HCT116 (cell line): ENCODE measurements around the gene GSAP.

Experiments used
- ELF1 ChIP-seq: IDR thresholded peaks from 2 replicates; pipeline ENCODE4 v1.6.1; 2012; ENCODE audit warnings: low read depth, borderline replicate concordance
- EZH2 ChIP-seq: fragments of 200-600 bp; sonication (generic); IDR thresholded peaks from 2 replicates; pipeline ENCODE4 v1.6.1; 2017; ENCODE audit warnings: antibody characterized with exemption, mixed run types
- EZH2phosphoT487 ChIP-seq: fragments of 200-600 bp; IDR thresholded peaks from 2 replicates; pipeline ENCODE4 v1.6.1; 2018; ENCODE audit warnings: antibody characterized with exemption, borderline replicate concordance
- POLR2A ChIP-seq: IDR thresholded peaks from 2 replicates; pipeline ENCODE4 v1.7.0; 2011; ENCODE audit warnings: borderline replicate concordance; ENCODE audit not compliant: insufficient read depth, insufficient read length; ENCODE audit errors: extremely low read depth
- TCF7L2 ChIP-seq: IDR thresholded peaks from 2 replicates; pipeline ENCODE4 v1.7.0; 2011; ENCODE audit warnings: borderline replicate concordance, inconsistent platforms; ENCODE audit not compliant: insufficient read depth, insufficient read length; ENCODE audit errors: extremely low read depth
- ZFX ChIP-seq: fragments of 450-650 bp; IDR thresholded peaks from 2 replicates; pipeline ENCODE4 v1.6.1; 2017
- TF ChIP-seq, protein P1 (sequence below), 3 experiments: fragments of 200-600 bp in 1 of 3; sonication (generic) in 1 of 3; IDR thresholded peaks in 2 of 3; conservative IDR thresholded peaks in 1 of 3; 2 replicates each; pipeline ENCODE4 v1.5.1; 2012 to 2017; ENCODE audit warnings: low read depth in 2 of 3, low read length in 2 of 3, antibody characterized with exemption in 1 of 3, borderline replicate concordance in 1 of 3, control low read depth in 1 of 3, mild to moderate bottlenecking in 1 of 3, mixed read lengths in 1 of 3, mixed run types in 1 of 3, moderate library complexity in 1 of 3; ENCODE audit not compliant: insufficient read depth in 1 of 3
- TF ChIP-seq, protein P2 (sequence below): IDR thresholded peaks from 2 replicates; pipeline ENCODE4 v1.6.1; 2012
- TF ChIP-seq, protein P3 (sequence below): IDR thresholded peaks from 2 replicates; pipeline ENCODE4 v1.6.1; 2012

DNA sequence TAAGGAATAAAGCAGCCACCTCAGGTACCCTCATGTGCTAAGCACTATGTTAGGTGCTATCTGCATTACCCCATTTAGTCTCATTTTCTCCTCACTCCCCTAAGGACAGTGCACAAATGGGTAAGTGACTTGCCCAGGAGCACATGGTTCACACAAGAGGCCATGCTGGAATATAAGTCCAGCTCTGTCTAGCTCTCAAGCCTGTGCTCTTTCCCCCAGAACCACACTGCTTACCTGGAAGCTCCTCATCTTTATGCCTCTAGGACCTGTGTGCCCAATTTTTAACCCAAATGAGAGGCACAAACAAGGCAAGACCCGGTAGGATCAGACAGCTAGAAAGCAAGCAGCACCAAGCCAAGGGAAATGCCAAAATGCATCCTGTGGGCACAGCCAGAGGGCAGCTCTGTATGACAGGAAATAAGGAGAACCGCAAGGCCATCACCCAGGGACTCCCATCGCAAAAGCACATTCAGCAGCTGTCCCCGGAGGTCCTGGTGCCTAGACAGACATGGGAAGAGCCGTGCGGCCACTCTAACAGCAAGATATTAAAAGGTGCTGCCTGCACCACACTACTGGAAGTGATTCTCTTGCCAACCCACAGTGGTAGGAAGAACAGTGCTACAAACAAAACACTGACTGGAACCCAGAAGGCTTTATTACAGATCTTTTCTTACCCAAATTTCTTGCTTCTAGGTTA lies 88.1 kb downstream of the GSAP start:
- TF ChIP-seq, protein P1, sequence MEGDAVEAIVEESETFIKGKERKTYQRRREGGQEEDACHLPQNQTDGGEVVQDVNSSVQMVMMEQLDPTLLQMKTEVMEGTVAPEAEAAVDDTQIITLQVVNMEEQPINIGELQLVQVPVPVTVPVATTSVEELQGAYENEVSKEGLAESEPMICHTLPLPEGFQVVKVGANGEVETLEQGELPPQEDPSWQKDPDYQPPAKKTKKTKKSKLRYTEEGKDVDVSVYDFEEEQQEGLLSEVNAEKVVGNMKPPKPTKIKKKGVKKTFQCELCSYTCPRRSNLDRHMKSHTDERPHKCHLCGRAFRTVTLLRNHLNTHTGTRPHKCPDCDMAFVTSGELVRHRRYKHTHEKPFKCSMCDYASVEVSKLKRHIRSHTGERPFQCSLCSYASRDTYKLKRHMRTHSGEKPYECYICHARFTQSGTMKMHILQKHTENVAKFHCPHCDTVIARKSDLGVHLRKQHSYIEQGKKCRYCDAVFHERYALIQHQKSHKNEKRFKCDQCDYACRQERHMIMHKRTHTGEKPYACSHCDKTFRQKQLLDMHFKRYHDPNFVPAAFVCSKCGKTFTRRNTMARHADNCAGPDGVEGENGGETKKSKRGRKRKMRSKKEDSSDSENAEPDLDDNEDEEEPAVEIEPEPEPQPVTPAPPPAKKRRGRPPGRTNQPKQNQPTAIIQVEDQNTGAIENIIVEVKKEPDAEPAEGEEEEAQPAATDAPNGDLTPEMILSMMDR (IDR thresholded peaks at IDR 0.05 in 2 of 3, conservative IDR thresholded peaks at IDR 0.05 in 1 of 3; ENCODE audit: borderline replicate concordance in 1 of 3, insufficient read depth in 1 of 3, low read depth in 2 of 3, low read length in 2 of 3) = no peak
- TF ChIP-seq ZFX = no peak
- no peak for TF ChIP-seq EZH2
- TF ChIP-seq, protein P2, sequence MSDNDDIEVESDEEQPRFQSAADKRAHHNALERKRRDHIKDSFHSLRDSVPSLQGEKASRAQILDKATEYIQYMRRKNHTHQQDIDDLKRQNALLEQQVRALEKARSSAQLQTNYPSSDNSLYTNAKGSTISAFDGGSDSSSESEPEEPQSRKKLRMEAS = no peak
- TF ChIP-seq POLR2A = no peak
- no peak for TF ChIP-seq EZH2phosphoT487
- TF ChIP-seq ELF1 = no peak
- TF ChIP-seq, protein P3, sequence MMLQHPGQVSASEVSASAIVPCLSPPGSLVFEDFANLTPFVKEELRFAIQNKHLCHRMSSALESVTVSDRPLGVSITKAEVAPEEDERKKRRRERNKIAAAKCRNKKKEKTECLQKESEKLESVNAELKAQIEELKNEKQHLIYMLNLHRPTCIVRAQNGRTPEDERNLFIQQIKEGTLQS = no peak
- no peak for TF ChIP-seq TCF7L2
